Measurements from ENCODE around the gene FLYWCH1.
"Not testable (repeated sequence)": the region's sequence is repeated elsewhere in the genome, so short reads cannot be mapped to it uniquely, and the experiment has no call there.

DNA sequence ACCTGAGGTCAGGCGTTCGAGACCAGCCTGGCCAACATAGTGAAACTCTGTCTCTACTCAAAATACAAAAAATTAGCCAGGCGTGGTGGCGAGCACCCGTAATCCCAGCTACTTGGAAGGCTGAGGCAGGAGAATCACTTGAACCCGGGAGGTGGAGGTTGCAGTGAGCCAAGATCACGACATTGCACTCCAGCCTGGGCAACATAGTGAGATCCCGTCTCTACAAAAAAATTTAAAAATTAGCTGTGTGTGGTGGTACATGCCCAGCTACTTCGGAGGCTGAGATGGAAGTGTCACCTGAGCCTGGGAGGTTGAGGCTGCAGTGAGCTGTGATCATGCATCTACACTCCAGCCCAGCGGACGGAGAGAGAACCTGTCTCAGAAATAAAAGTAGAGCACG, 32.0 kb downstream of the FLYWCH1 start:
- not testable (repeated sequence) for TF ChIP-seq EZH2 (IDR thresholded peaks at IDR 0.05); POLR2AphosphoS5 (IDR thresholded peaks at IDR 0.05; ENCODE audit: borderline replicate concordance, low read depth, low read length)
